Measurements from ENCODE around the gene TP53RK. TPM values are rescaled to one million over a fixed set of nuclear protein-coding genes. Genes with fewer than 3 reads are reported as not detected.
A peak's percentile ranks its signal among the peaks of the same experiment; 100 is the strongest.

TP53RK gene
- total RNA-seq (10 to 100 TPM in 1 of 2 donors, 1 to 10 TPM in 1; 7.9 to 12.8 TPM), polyA plus RNA-seq (1 to 10 TPM; 4.7 to 5.7 TPM)

GRCh38 chr20:46689082-46689753 is at the start of gene TP53RK:
Gene TP53RK, minus strand, starts transcription at chr20:46689444. Its CDS starts 30 bp downstream, at chr20:46689414.
- H3K9ac ChIP-seq (ENCODE audit: low read depth in 1 of 2, low read length in 2 of 2), result peak within 1 kb of the TSS; percentile 89 to 92
- H3K4me1 ChIP-seq (ENCODE audit: control insufficient read depth in 4 of 4, insufficient read depth in 4 of 4, low read length in 3 of 4), result peaks cover 0 to 20% (median 10%) of the 10 kb centered on the region in 4 donors
- peak within 1 kb of the TSS; percentile 96 for H3K27ac ChIP-seq (ENCODE audit: low read depth in 1 of 2, low read length in 2 of 2)
- peak within 1 kb of the TSS; percentile 68 to 93 (median 89) for H3K4me3 ChIP-seq (ENCODE audit: low read depth in 1 of 3, low read length in 3 of 3)
- H3K36me3 ChIP-seq (ENCODE audit: control insufficient read depth in 4 of 4, insufficient read depth in 3 of 4, low read depth in 1 of 4, low read length in 3 of 4), result peaks cover 0 to 7% (median 4%) of the 10 kb centered on the region in 4 donors
- peak; percentile 61 to 83 for TF ChIP-seq GABPA (IDR thresholded peaks at IDR 0.05 in 1 of 2, conservative IDR thresholded peaks at IDR 0.05 in 1 of 2)
- peak in 1 of 2 donors; percentile 37 for TF ChIP-seq RXRA (IDR thresholded peaks at IDR 0.05)
- TF ChIP-seq JUND (IDR thresholded peaks at IDR 0.05), result peak in 1 of 2 donors; percentile 54
- TF ChIP-seq, protein P1, sequence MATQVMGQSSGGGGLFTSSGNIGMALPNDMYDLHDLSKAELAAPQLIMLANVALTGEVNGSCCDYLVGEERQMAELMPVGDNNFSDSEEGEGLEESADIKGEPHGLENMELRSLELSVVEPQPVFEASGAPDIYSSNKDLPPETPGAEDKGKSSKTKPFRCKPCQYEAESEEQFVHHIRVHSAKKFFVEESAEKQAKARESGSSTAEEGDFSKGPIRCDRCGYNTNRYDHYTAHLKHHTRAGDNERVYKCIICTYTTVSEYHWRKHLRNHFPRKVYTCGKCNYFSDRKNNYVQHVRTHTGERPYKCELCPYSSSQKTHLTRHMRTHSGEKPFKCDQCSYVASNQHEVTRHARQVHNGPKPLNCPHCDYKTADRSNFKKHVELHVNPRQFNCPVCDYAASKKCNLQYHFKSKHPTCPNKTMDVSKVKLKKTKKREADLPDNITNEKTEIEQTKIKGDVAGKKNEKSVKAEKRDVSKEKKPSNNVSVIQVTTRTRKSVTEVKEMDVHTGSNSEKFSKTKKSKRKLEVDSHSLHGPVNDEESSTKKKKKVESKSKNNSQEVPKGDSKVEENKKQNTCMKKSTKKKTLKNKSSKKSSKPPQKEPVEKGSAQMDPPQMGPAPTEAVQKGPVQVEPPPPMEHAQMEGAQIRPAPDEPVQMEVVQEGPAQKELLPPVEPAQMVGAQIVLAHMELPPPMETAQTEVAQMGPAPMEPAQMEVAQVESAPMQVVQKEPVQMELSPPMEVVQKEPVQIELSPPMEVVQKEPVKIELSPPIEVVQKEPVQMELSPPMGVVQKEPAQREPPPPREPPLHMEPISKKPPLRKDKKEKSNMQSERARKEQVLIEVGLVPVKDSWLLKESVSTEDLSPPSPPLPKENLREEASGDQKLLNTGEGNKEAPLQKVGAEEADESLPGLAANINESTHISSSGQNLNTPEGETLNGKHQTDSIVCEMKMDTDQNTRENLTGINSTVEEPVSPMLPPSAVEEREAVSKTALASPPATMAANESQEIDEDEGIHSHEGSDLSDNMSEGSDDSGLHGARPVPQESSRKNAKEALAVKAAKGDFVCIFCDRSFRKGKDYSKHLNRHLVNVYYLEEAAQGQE (IDR thresholded peaks at IDR 0.05), result peak; percentile 83
- TF ChIP-seq RAD21 (IDR thresholded peaks at IDR 0.05), result peak in 1 of 2 donors; percentile 16
- TF ChIP-seq, protein P2, sequence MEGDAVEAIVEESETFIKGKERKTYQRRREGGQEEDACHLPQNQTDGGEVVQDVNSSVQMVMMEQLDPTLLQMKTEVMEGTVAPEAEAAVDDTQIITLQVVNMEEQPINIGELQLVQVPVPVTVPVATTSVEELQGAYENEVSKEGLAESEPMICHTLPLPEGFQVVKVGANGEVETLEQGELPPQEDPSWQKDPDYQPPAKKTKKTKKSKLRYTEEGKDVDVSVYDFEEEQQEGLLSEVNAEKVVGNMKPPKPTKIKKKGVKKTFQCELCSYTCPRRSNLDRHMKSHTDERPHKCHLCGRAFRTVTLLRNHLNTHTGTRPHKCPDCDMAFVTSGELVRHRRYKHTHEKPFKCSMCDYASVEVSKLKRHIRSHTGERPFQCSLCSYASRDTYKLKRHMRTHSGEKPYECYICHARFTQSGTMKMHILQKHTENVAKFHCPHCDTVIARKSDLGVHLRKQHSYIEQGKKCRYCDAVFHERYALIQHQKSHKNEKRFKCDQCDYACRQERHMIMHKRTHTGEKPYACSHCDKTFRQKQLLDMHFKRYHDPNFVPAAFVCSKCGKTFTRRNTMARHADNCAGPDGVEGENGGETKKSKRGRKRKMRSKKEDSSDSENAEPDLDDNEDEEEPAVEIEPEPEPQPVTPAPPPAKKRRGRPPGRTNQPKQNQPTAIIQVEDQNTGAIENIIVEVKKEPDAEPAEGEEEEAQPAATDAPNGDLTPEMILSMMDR (IDR thresholded peaks at IDR 0.05; ENCODE audit: low read depth, low read length, missing input control), result peak; percentile 29
- no peak for TF ChIP-seq TAF1 (conservative IDR thresholded peaks at IDR 0.05)
- peak; percentile 94 for TF ChIP-seq ZBTB33 (IDR thresholded peaks at IDR 0.05)
- peak; percentile 91 for TF ChIP-seq YY1 (IDR thresholded peaks at IDR 0.05)
- TF ChIP-seq, protein P3, sequence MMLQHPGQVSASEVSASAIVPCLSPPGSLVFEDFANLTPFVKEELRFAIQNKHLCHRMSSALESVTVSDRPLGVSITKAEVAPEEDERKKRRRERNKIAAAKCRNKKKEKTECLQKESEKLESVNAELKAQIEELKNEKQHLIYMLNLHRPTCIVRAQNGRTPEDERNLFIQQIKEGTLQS (IDR thresholded peaks at IDR 0.05), result no peak
- peak; percentile 27 for TF ChIP-seq SP1 (IDR thresholded peaks at IDR 0.05)
- TF ChIP-seq FOXA2 (IDR thresholded peaks at IDR 0.05), result no peak
- TF ChIP-seq HNF4G (IDR thresholded peaks at IDR 0.05), result peak; percentile 71
- peak; percentile 26 to 36 for TF ChIP-seq HNF4A (conservative IDR thresholded peaks at IDR 0.05)
- TF ChIP-seq EGR1 (IDR thresholded peaks at IDR 0.05; ENCODE audit: low read depth in 2 of 2), result no peak
- TF ChIP-seq NR2F2 (IDR thresholded peaks at IDR 0.05), result peak; percentile 17
- TF ChIP-seq MAX (IDR thresholded peaks at IDR 0.05), result peak; percentile 26
- H3K9me3 ChIP-seq (ENCODE audit: control insufficient read depth in 4 of 4, low read length in 3 of 4), result no peaks in the 10 kb centered on the region
- peak; percentile 94 for DNase-seq (ENCODE audit: low spot score)
- WGBS, result under 1% methylated on average over 71 of the region's 71 CpGs
- no peaks in the 10 kb centered on the region for H3K27me3 ChIP-seq (ENCODE audit: control insufficient read depth in 4 of 4, insufficient read depth in 4 of 4, low read length in 3 of 4)
